Measurements from ENCODE around the gene TFCP2. TPM values are rescaled to one million over a fixed set of nuclear protein-coding genes. Genes with fewer than 3 reads are reported as not detected.

Gene TFCP2
- polyA plus RNA-seq, 1 donor, result 31.6 TPM

DNA sequence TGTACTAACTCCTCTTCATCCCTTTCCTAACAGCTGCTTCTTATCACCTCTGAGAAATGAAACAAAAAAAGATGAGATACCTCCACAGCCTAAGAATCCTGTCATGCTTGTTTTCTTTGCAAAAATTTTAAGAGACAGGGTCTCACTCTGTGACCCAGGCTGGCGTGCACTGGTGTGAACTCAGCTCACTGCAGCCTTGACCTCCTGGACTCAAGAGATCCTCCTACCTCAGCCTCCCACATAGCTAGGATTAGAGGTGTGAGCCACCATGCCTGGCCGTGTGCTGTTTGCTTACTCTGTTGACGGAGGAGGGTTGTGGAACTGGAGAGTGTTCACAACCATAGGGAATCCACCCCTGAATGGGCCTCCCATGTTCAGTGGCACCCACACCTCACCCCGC lies 105.7 kb downstream of the TFCP2 start:
- no peaks in the 10 kb centered on the region for H3K9me3 ChIP-seq (ENCODE audit: control insufficient read depth, low read depth, low read length)
- H3K27ac ChIP-seq (ENCODE audit: low read length), result no peak overlapping the region
- DNase-seq, result no peak
- H3K27me3 ChIP-seq (ENCODE audit: control insufficient read depth, insufficient read depth, low read length), result no peaks in the 10 kb centered on the region
- WGBS (ENCODE audit: insufficient coverage, low lambda C conversion rate), result no CpG with 5 or more reads among the region's 4 CpGs
- no peak overlapping the region for H3K4me3 ChIP-seq (ENCODE audit: low read length)
- H3K36me3 ChIP-seq (ENCODE audit: control insufficient read depth, insufficient read depth, low read length), result peaks cover 60% of the 10 kb centered on the region
- H3K4me1 ChIP-seq (ENCODE audit: control insufficient read depth, insufficient read depth, low read length), result no peaks in the 10 kb centered on the region

DNA sequence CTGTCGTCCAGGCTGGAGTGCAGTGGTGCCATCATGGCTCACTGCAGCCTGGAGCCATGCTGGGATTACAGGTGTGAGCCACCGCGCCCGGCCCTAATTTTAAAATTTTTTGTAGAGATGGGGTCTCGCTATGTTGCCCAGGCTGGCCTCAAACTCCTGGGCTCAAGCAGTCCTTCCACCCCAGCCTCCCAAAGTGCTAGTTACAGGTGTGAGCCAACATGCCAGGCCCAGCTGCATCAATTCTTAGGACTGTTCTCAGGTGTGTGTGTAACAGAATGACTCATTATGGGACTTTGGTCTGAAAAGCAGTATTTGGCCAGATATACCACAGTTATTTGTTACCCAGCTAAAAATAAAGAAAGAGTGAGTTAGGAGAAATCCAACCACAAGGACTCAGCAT lies 107.4 kb downstream of the TFCP2 start:
- Histone ChIP-seq H3K9me3 (ENCODE audit: control insufficient read depth, low read depth, low read length) (no peaks in the 10 kb centered on the region), H3K27ac (ENCODE audit: low read length) (no peak overlapping the region), H3K4me1 (ENCODE audit: control insufficient read depth, insufficient read depth, low read length) (no peaks in the 10 kb centered on the region), H3K27me3 (ENCODE audit: control insufficient read depth, insufficient read depth, low read length) (no peaks in the 10 kb centered on the region), H3K36me3 (ENCODE audit: control insufficient read depth, insufficient read depth, low read length) (peaks cover 56% of the 10 kb centered on the region), H3K4me3 (ENCODE audit: low read length) (no peak overlapping the region)
- WGBS (ENCODE audit: insufficient coverage, low lambda C conversion rate), result no CpG with 5 or more reads among the region's 5 CpGs
- peak in 1 of 2 donors; percentile 46 for DNase-seq

DNA sequence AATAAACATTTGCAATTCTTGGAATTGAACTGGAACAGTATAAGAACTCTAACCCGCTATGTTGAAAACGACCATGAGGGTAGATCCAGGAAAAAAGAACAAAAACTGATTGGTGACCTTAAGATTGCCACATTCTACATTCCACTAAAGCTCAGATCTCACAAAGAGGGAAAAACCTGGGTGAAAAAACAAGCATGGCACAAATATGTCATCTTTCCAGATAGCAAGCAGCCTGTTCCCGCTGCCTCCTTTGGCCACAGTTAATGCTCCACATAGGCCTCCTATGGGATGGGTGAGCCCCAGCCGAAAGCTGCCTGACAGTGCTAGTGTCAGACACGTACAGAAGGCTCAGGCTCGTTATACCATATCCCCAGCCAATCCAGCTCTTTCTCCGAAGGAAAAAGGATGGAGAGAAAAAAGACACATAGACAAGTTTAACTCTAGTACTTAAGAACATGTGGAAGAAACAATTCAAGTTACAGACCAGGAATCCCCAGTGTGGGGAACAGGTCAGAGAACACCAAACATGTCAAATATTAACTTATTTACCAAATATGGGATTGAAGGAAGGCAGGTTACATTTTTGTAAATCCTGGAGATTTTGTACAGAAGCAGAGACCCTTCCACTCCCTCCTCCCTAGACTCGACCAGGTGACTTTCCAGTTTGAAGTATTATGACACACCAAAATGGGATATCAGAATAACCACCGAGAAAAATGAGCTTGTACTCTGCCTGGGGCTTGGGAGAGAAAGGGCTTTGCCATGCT lies 110.1 kb downstream of the TFCP2 start:
- 100% methylated on average over 1 of the region's 9 CpGs for WGBS (ENCODE audit: insufficient coverage, low lambda C conversion rate)
- H3K4me3 ChIP-seq (ENCODE audit: low read length), result no peak overlapping the region
- H3K36me3 ChIP-seq (ENCODE audit: control insufficient read depth, insufficient read depth, low read length), result peaks cover 74% of the 10 kb centered on the region
- DNase-seq, result no peak
- H3K9me3 ChIP-seq (ENCODE audit: control insufficient read depth, low read depth, low read length), result no peaks in the 10 kb centered on the region
- H3K27me3 ChIP-seq (ENCODE audit: control insufficient read depth, insufficient read depth, low read length), result no peaks in the 10 kb centered on the region
- H3K27ac ChIP-seq (ENCODE audit: low read length), result no peak overlapping the region
- no peaks in the 10 kb centered on the region for H3K4me1 ChIP-seq (ENCODE audit: control insufficient read depth, insufficient read depth, low read length)

DNA sequence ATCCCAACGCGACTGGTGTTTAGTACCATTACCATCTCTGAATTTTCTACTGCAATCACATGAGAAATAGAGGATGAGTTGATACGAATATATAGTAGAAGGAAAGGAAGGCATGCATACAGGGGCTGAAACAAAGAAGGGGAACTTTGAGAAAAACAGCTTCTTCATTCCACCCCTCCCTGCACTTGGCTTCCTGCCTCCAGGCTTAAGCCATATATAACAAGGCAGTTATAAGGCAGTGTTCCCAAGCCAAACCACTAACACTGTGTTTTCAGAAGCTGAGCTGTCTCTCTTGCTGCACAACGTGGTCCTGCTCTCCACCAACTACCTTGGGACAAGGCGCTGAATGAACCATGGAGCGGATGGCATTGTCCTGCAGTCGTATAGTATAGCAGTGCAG lies 113.8 kb downstream of the TFCP2 start:
- Histone ChIP-seq H3K4me1 (ENCODE audit: control insufficient read depth, insufficient read depth, low read length) (no peaks in the 10 kb centered on the region), H3K9me3 (ENCODE audit: control insufficient read depth, low read depth, low read length) (no peaks in the 10 kb centered on the region), H3K36me3 (ENCODE audit: control insufficient read depth, insufficient read depth, low read length) (peaks cover 80% of the 10 kb centered on the region), H3K27ac (ENCODE audit: low read length) (no peak overlapping the region), H3K4me3 (ENCODE audit: low read length) (no peak overlapping the region), H3K27me3 (ENCODE audit: control insufficient read depth, insufficient read depth, low read length) (no peaks in the 10 kb centered on the region)
- WGBS (ENCODE audit: insufficient coverage, low lambda C conversion rate), result no CpG with 5 or more reads among the region's 7 CpGs
- DNase-seq, result no peak

DNA sequence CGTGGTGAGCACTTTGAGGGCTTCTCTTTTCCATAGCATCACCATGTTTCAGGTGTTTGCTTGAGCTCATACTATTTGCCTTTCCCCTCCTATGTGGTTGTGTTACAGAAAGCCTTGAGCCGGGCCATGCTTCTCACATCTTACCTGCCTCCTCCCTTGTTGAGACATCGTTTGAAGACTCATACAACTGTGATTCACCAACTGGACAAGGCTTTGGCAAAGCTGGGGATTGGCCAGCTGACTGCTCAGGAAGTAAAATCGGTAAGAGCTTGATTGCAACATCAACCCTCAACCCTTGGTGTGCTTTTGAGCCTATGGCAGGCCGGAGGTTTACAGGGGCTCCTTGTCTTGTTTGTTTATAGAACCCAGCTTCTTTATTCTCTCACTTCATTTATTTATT lies 116.7 kb downstream of the TFCP2 start:
- peaks cover 75% of the 10 kb centered on the region for H3K36me3 ChIP-seq (ENCODE audit: control insufficient read depth, insufficient read depth, low read length)
- H3K27me3 ChIP-seq (ENCODE audit: control insufficient read depth, insufficient read depth, low read length), result no peaks in the 10 kb centered on the region
- no peaks in the 10 kb centered on the region for H3K9me3 ChIP-seq (ENCODE audit: control insufficient read depth, low read depth, low read length)
- H3K4me3 ChIP-seq (ENCODE audit: low read length), result no peak overlapping the region
- H3K27ac ChIP-seq (ENCODE audit: low read length), result no peak overlapping the region
- H3K4me1 ChIP-seq (ENCODE audit: control insufficient read depth, insufficient read depth, low read length), result no peaks in the 10 kb centered on the region
- no peak for DNase-seq
- no CpG with 5 or more reads among the region's 5 CpGs for WGBS (ENCODE audit: insufficient coverage, low lambda C conversion rate)

DNA sequence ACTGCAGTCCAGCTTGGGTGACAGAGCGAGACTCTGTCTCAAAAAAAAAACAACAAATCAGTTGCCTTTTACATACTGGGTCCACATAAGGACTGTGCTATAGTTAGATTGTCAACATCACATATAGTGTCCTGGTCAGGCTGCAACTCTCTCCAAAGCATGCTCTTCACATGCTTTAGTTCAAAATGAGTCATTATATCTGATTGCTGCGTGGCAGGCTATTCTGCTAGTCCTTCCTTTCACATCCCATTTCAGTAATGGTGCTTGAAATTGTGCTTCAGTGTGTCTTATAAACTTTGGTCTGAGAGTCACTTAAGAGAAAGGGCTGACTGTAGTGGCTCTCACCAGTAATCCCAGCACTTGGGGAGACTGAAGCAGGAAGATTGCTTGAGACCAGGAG lies 117.9 kb downstream of the TFCP2 start:
- Histone ChIP-seq H3K4me3 (ENCODE audit: low read length) (no peak overlapping the region), H3K4me1 (ENCODE audit: control insufficient read depth, insufficient read depth, low read length) (no peaks in the 10 kb centered on the region), H3K27me3 (ENCODE audit: control insufficient read depth, insufficient read depth, low read length) (no peaks in the 10 kb centered on the region), H3K9me3 (ENCODE audit: control insufficient read depth, low read depth, low read length) (no peaks in the 10 kb centered on the region), H3K36me3 (ENCODE audit: control insufficient read depth, insufficient read depth, low read length) (peaks cover 71% of the 10 kb centered on the region), H3K27ac (ENCODE audit: low read length) (no peak overlapping the region)
- no CpG with 5 or more reads among the region's 2 CpGs for WGBS (ENCODE audit: insufficient coverage, low lambda C conversion rate)
- DNase-seq, result no peak

DNA sequence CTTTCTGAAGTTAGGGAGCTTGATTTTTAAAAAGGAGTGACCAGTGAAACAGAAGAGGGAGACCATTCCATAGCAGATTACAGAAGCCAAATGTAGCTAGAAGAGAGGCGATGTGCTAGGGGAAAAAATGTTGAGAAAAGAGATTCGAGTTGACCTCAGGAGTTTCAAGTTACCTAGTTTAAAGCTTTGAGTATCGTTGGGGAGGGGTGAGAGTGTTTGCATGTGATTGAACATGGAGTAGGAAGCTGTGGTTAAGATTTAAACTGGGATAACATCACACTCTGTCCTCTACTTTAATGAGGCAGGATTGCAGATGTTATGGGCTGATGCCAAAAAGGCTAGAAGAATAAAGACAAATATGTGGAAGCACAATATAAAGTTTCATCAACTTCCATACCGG lies 121.1 kb downstream of the TFCP2 start:
- no peaks in the 10 kb centered on the region for H3K9me3 ChIP-seq (ENCODE audit: control insufficient read depth, low read depth, low read length)
- H3K36me3 ChIP-seq (ENCODE audit: control insufficient read depth, insufficient read depth, low read length), result peaks cover 42% of the 10 kb centered on the region
- H3K4me1 ChIP-seq (ENCODE audit: control insufficient read depth, insufficient read depth, low read length), result no peaks in the 10 kb centered on the region
- no peak overlapping the region for H3K27ac ChIP-seq (ENCODE audit: low read length)
- no peaks in the 10 kb centered on the region for H3K27me3 ChIP-seq (ENCODE audit: control insufficient read depth, insufficient read depth, low read length)
- WGBS (ENCODE audit: insufficient coverage, low lambda C conversion rate), result 100% methylated on average over 1 of the region's 4 CpGs
- no peak for DNase-seq
- H3K4me3 ChIP-seq (ENCODE audit: low read length), result no peak overlapping the region

DNA sequence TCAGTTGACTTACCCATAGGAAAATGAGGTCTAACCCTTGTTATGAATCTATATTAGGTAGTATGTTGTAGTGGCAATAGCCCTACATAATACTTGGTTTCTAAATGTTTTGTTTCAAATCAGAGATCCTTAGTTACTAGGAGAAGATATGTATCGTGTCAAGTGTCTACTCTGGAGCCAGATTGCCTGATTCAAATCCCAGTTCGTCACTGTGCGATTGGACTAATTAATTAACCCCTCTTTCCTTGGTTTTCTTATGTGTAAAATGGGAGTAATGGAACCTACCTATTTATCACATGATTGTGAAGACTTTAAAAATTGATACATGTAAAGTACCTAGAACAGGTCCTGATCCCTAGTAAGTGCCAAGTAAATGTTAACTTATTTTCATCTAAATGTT lies 123.4 kb downstream of the TFCP2 start:
- Histone ChIP-seq H3K4me1 (ENCODE audit: control insufficient read depth, insufficient read depth, low read length) (no peaks in the 10 kb centered on the region), H3K9me3 (ENCODE audit: control insufficient read depth, low read depth, low read length) (no peaks in the 10 kb centered on the region), H3K36me3 (ENCODE audit: control insufficient read depth, insufficient read depth, low read length) (peaks cover 20% of the 10 kb centered on the region), H3K27me3 (ENCODE audit: control insufficient read depth, insufficient read depth, low read length) (no peaks in the 10 kb centered on the region), H3K27ac (ENCODE audit: low read length) (peak overlapping the region; percentile 4), H3K4me3 (ENCODE audit: low read length) (peak overlapping the region; percentile 68)
- DNase-seq, result no peak
- WGBS (ENCODE audit: insufficient coverage, low lambda C conversion rate), result no CpG with 5 or more reads among the region's 3 CpGs

DNA sequence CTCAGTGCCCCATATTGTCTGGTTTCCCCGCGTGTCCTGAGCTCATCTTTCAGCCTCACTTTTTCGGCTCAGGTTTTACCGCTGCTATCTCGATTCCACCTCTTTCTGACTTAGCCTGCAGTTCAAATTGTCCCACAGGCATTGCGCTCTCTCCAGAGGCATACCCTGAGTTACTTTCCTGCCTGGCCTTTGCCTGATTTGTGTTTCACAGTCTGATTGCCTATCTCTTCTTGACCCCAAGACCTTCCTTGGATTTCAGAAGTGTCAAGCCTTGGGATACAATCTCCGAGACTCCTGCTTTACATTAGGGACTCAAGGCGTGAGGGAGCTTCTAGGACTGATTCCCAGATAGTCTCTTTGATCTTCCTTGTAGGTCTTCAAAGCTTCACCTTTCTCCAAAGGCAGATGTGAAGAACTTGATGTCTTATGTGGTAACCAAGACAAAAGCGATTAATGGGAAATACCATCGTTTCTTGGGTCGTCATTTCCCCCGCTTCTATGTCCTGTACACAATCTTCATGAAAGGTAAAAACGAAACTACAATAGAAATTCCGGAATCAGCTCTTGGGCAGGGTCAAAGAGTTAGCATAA lies 124.2 kb downstream of the TFCP2 start:
- H3K27ac ChIP-seq (ENCODE audit: low read length), result peak overlapping the region; percentile 90
- peak overlapping the region; percentile 68 for H3K4me3 ChIP-seq (ENCODE audit: low read length)
- DNase-seq, result peak in 1 of 2 donors; percentile 44
- no peaks in the 10 kb centered on the region for H3K9me3 ChIP-seq (ENCODE audit: control insufficient read depth, low read depth, low read length)
- H3K27me3 ChIP-seq (ENCODE audit: control insufficient read depth, insufficient read depth, low read length), result no peaks in the 10 kb centered on the region
- 26% methylated on average over 6 of the region's 14 CpGs for WGBS (ENCODE audit: insufficient coverage, low lambda C conversion rate)
- peaks cover 14% of the 10 kb centered on the region for H3K36me3 ChIP-seq (ENCODE audit: control insufficient read depth, insufficient read depth, low read length)
- no peaks in the 10 kb centered on the region for H3K4me1 ChIP-seq (ENCODE audit: control insufficient read depth, insufficient read depth, low read length)

DNA sequence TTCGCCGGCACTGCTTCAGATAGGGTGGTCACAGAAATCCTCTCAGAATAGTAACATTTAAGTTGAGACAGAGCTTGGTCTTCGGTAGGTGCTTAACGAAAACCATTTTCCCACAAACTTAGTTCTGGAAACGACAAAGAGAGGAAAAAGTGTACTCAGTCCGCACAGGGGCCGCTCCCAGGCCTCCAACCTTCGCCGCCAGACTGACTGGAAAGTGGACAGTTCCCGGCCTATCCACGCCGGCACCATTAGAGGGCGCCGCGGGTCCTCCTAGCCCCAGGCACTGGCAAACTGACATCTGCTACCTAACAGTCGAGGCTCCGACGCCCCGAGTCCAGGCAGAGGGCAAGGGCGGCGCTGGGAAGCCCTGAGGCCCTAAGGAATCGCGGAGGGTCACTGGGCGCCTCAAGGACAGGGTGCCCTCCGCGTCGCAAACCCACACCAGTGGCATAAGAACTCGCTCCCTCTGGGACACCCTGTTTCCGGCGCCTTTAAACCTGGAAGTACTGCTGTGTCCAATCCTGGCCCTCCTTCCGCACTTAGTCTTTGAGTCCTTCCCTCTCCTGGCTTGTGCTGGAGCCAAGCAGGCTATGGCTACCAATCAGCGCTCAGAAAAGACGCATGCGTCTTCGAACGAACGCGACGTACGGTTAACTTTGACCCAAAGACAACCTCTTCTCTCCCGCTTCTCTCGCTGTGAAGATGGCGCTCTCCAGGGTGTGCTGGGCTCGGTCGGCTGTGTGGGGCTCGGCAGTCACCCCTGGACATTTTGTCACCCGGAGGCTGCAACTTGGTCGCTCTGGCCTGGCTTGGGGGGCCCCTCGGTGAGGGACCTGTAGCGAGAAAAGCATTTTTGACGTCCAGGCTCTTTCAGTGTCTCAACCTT lies 125.0 kb downstream of the TFCP2 start, which contains the start of gene LETMD1:
LETMD1 (plus strand) TSS at position 673 of the 886 bp plus-strand sequence; CDS start at position 703, 30 bp downstream.
- DNase-seq, result peak; percentile 98 to 99
- Histone ChIP-seq H3K9me3 (ENCODE audit: control insufficient read depth, low read depth, low read length) (no peaks in the 10 kb centered on the region), H3K36me3 (ENCODE audit: control insufficient read depth, insufficient read depth, low read length) (peaks cover 9% of the 10 kb centered on the region), H3K27ac (ENCODE audit: low read length) (peak within 1 kb of the TSS; percentile 90), H3K4me3 (ENCODE audit: low read length) (peak within 1 kb of the TSS; percentile 68), H3K4me1 (ENCODE audit: control insufficient read depth, insufficient read depth, low read length) (no peaks in the 10 kb centered on the region), H3K27me3 (ENCODE audit: control insufficient read depth, insufficient read depth, low read length) (no peaks in the 10 kb centered on the region)
- WGBS (ENCODE audit: insufficient coverage, low lambda C conversion rate), result no CpG with 5 or more reads among the region's 51 CpGs

All from large intestine (tissue), 3 donors.